SU-DHL-6 (cell line): ENCODE results near the gene COL23A1.

Source experiments
- H2AFZ ChIP-seq: fragments of 200-600 bp; sonication (generic); 2 replicates; pipeline ENCODE4 v1.6.1; 2014; ENCODE audit warnings: low read depth, mild to moderate bottlenecking, moderate library complexity, mixed read lengths, antibody characterized with exemption, low read length; ENCODE audit not compliant: severe bottlenecking
- H3F3A ChIP-seq: fragments of 200-600 bp; shearing (Covaris generic); 2 replicates; pipeline ENCODE4 v1.6.0; 2016; ENCODE audit warnings: antibody characterized with exemption, mild to moderate bottlenecking; ENCODE audit not compliant: insufficient read depth
- H3K27ac ChIP-seq: fragments of 200-600 bp; sonication (generic); 2 replicates; pipeline ENCODE4 v1.5.1; 2016; ENCODE audit warnings: low read depth, mild to moderate bottlenecking, low read length, moderate library complexity, mixed read lengths
- H3K27me3 ChIP-seq: fragments of 200-600 bp; sonication (generic), shearing (Covaris generic); 2 replicates; pipeline ENCODE4 v1.6.0; 2014; ENCODE audit warnings: mild to moderate bottlenecking, low read length
- H3K36me3 ChIP-seq: fragments of 200-600 bp; sonication (generic); 2 replicates; pipeline ENCODE4 v1.6.1; 2014; ENCODE audit warnings: mild to moderate bottlenecking, low read length, mixed read lengths
- H3K4me2 ChIP-seq: fragments of 300-600, 200-600 bp; shearing (Covaris generic), sonication (generic); 2 replicates; pipeline ENCODE4 v1.6.0; 2014; ENCODE audit warnings: low read length, low read depth, mild to moderate bottlenecking; ENCODE audit not compliant: poor library complexity, severe bottlenecking
- H3K4me3 ChIP-seq: fragments of 200-600 bp; sonication (generic); 2 replicates; pipeline ENCODE4 v1.5.1; 2014; ENCODE audit warnings: antibody characterized with exemption, low read length, mild to moderate bottlenecking, mixed read lengths; ENCODE audit not compliant: insufficient read depth, poor library complexity, severe bottlenecking
- H3K79me2 ChIP-seq: fragments of 200-600 bp; sonication (generic); 2 replicates; pipeline ENCODE4 v1.6.1; 2014; ENCODE audit warnings: mild to moderate bottlenecking, low read length, moderate library complexity; ENCODE audit not compliant: insufficient read depth
- H3K9ac ChIP-seq: fragments of 200-600 bp; sonication (generic); 2 replicates; pipeline ENCODE4 v1.7.0; 2014; ENCODE audit warnings: mild to moderate bottlenecking, low read length
- H3K9me2 ChIP-seq: fragments of 200-600 bp; sonication (generic); replicated peaks from 2 replicates; pipeline ENCODE4 v1.6.1; 2014; ENCODE audit warnings: low read length; ENCODE audit not compliant: insufficient read depth
- H3K9me3 ChIP-seq: fragments of 200-600 bp; sonication (generic); 2 replicates; pipeline ENCODE4 v1.6.1; 2014; ENCODE audit warnings: low read length, mixed read lengths; ENCODE audit not compliant: insufficient read depth
- H4K20me1 ChIP-seq: fragments of 200-600 bp; sonication (generic); 2 replicates; pipeline ENCODE4 v1.6.1; 2014; ENCODE audit warnings: low read depth, mild to moderate bottlenecking, antibody characterized with exemption, low read length, moderate library complexity, mixed read lengths
- EZH2phosphoT487 ChIP-seq: fragments of 200-600 bp; sonication (generic), shearing (Covaris generic); conservative IDR thresholded peaks from 2 replicates; pipeline ENCODE4 v1.6.1; 2018; ENCODE audit warnings: mild to moderate bottlenecking, antibody characterized with exemption, low read length, moderate library complexity, mixed read lengths
- TF ChIP-seq, protein P1 (sequence below): fragments of 200-600 bp; sonication (generic); IDR thresholded peaks from one replicate; pipeline ENCODE4 v1.5.1; 2017; ENCODE audit warnings: antibody characterized with exemption, mild to moderate bottlenecking, low read length, moderate library complexity; ENCODE audit not compliant: insufficient read depth, poor library complexity, severe bottlenecking

The COL23A1 gene

DNA sequence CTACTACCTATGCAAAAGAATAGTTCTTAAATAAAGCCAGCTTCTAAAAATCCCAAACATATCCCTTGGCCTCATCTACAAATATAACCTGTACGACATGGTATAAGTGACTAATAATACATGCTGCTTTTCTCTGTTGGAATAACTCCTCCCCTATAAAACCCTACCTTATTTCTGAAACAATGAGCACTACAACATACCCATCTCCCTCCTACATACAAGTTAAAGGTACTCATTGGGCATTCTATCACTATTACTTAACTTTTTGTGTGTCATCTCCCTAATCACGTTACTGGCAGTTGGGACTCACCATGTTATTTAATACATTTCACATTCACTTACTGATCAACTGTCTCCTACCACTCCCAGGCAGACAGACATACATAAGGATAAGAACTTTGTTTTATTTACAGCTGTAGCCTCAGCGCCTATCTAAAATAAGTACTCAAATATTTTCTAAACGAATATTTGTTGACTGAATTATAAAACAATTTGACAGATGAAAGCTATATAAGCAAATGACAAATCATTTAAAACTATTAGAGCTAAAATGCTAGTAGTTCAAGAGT, 32.6 kb upstream of the COL23A1 start:
- TF ChIP-seq EZH2phosphoT487, result no peak
- TF ChIP-seq, protein P1, sequence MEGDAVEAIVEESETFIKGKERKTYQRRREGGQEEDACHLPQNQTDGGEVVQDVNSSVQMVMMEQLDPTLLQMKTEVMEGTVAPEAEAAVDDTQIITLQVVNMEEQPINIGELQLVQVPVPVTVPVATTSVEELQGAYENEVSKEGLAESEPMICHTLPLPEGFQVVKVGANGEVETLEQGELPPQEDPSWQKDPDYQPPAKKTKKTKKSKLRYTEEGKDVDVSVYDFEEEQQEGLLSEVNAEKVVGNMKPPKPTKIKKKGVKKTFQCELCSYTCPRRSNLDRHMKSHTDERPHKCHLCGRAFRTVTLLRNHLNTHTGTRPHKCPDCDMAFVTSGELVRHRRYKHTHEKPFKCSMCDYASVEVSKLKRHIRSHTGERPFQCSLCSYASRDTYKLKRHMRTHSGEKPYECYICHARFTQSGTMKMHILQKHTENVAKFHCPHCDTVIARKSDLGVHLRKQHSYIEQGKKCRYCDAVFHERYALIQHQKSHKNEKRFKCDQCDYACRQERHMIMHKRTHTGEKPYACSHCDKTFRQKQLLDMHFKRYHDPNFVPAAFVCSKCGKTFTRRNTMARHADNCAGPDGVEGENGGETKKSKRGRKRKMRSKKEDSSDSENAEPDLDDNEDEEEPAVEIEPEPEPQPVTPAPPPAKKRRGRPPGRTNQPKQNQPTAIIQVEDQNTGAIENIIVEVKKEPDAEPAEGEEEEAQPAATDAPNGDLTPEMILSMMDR, result no peak
- Histone ChIP-seq H3K4me2 (no peak overlapping the region), H3K79me2 (peaks cover 51% of the 10 kb centered on the region)

DNA sequence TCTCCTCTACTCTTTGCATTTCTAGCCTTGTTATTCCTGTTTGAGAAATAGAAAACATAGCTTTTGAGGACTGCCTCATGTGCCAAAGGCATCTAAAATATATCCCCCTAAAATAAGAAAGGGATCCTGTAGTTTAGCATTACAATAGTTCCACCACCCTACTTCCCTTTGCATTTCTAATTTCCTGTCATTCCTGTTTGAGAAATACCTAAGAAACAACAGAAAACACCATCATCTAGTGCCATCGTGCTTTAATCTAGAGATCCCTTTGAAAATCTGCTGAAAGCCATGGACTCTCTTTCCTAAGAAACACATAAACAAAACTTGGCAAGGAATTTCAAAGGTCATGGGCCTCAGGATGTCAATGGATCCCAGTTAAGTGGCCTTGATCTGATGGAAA, 29.2 kb upstream of the COL23A1 start:
- Histone ChIP-seq H3K36me3 (peaks cover 69% of the 10 kb centered on the region), H4K20me1 (0 out of 2 replicates have a peak, but pooled peaks cover 4% of the 10 kb centered on the region), H3K27ac (no peak overlapping the region)

More for the DNA sequence above, 32.6 kb upstream of the COL23A1 start:
- Histone ChIP-seq H3K36me3 (peaks cover 41% of the 10 kb centered on the region; the same call in 1 of the 2 replicates), H2AFZ (no peak overlapping the region), H4K20me1 (0 out of 2 replicates have a peak, but pooled peaks cover 4% of the 10 kb centered on the region), H3K27me3 (no peaks in the 10 kb centered on the region), H3K9ac (no peak overlapping the region), H3F3A (peaks cover 6% of the 10 kb centered on the region; the same call in 1 of the 2 replicates), H3K9me2 (no peaks in the 10 kb centered on the region), H3K27ac (no peak overlapping the region), H3K9me3 (no peaks in the 10 kb centered on the region), H3K4me3 (no peak overlapping the region)

DNA sequence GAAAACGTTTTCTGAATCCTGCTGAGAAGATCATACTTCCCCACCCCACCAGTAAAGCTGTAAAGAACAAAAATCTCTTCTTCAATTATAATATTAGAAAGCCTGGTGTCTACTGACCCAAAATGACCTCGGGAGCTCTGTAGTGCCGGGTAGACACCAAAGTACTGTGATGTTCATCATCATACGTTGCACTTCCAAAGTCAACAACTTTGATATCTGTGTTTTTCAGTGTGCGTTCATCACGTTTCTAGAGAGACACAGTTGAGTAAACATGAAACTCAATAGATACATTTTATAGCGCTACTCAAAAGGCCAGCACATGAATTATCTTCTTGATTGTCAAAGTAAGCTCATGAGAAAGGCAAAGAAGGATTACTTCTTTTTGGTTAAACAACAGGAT, 22.1 kb upstream of the COL23A1 start:
- peaks cover 69% of the 10 kb centered on the region for H3K36me3 ChIP-seq
- 0 out of 2 replicates have a peak, but pooled peaks cover 4% of the 10 kb centered on the region for H3K79me2 ChIP-seq
- H3F3A ChIP-seq, result no peaks in the 10 kb centered on the region
- no peaks in the 10 kb centered on the region for H3K9me2 ChIP-seq
- H3K9me3 ChIP-seq, result no peaks in the 10 kb centered on the region
- H2AFZ ChIP-seq, result no peak overlapping the region
- no peak overlapping the region for H3K4me3 ChIP-seq
- no peak for TF ChIP-seq EZH2phosphoT487
- TF ChIP-seq, protein P1, result no peak
- H4K20me1 ChIP-seq, result no peaks in the 10 kb centered on the region; the same call in 1 of the 2 replicates
- H3K4me2 ChIP-seq, result no peak overlapping the region
- H3K27ac ChIP-seq, result no peak overlapping the region
- H3K27me3 ChIP-seq, result no peaks in the 10 kb centered on the region
- no peak overlapping the region for H3K9ac ChIP-seq

More for the DNA sequence above, 29.2 kb upstream of the COL23A1 start:
- Histone ChIP-seq H3K4me3 (no peak overlapping the region), H3K9me3 (no peaks in the 10 kb centered on the region), H3K9me2 (no peaks in the 10 kb centered on the region), H3K27me3 (no peaks in the 10 kb centered on the region), H2AFZ (no peak overlapping the region), H3K4me2 (no peak overlapping the region), H3K9ac (no peak overlapping the region), H3K79me2 (peaks cover 32% of the 10 kb centered on the region), H3F3A (peaks cover 6% of the 10 kb centered on the region; the same call in 1 of the 2 replicates)
- no peak for TF ChIP-seq EZH2phosphoT487
- TF ChIP-seq, protein P1, result no peak
